Stimulated activated CD4-positive, alpha-beta T cell treated with anti-CD3 and anti-CD28 coated beads, Interleukin-15, amount 100 ng/mL, for 48 hours (primary cell): Measurements from ENCODE around the gene PCDHB15.
"Not testable (repeated sequence)": the region's sequence is repeated elsewhere in the genome, so short reads cannot be mapped to it uniquely, and the experiment has no call there.

Experiments used
- DNase-seq, 2 donors: peaks; one replicate each; pipeline ENCODE4 v3.0.0-alpha.2; 2020; ENCODE audit warnings: low read depth in 2 of 2

The PCDHB15 gene

GRCh38 chr5:141245250-141245717, at the start of gene PCDHB15:
PCDHB15 (plus strand) TSS chr5:141245395; CDS start chr5:141245579, 184 bp downstream.
- no peak for DNase-seq

DNA sequence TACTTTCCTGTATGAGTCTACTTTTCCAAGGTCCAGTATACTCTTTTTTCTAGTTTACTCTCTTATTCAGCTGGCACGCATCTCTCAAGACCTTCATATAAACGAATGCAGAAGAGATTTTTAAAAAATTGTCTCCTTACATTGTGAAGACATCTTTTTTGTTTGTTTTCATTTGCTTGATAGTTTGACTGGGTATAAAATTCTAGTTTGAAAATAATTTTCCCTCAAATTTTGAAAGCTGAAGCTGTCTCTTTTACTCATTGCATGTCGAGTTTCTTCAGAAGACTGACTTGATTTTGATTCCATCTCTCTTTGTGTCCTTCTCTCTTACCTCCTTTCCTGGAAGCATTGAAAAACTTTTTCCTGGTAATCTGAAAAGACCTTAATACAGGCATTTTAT, 48.8 kb upstream of the PCDHB15 start:
- DNase-seq, result no peak

GRCh38 chr5:141199359-141200235, 45.6 kb upstream of the PCDHB15 start, which contains the start of gene PCDHB11:
PCDHB11 (plus strand) TSS chr5:141199627; CDS start chr5:141199775, 148 bp downstream.
- no peak for DNase-seq

DNA sequence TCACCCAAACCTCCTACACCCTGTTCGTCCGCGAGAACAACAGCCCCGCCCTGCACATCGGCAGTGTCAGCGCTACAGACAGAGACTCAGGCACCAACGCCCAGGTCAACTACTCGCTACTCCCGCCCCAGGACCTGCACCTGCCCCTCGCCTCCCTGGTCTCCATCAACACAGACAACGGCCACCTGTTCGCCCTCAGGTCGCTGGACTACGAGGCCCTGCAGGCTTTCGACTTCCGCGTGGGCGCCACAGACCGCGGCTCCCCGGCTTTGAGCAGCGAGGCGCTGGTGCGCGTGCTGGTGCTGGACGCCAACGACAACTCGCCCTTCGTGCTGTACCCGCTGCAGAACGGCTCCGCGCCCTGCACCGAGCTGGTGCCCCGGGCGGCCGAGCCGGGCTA, 44.1 kb upstream of the PCDHB15 start:
- DNase-seq, result not testable (repeated sequence)

- not testable (repeated sequence) for DNase-seq
Observed at GRCh38 chr5:141201646-141202045, 43.5 kb upstream of the PCDHB15 start.

- no peak for DNase-seq
Observed at GRCh38 chr5:141208478-141208877, 36.7 kb upstream of the PCDHB15 start, which contains the start of gene PCDHB12. PCDHB12 (plus strand) TSS chr5:141208719; CDS start chr5:141208908, 189 bp downstream.

DNA sequence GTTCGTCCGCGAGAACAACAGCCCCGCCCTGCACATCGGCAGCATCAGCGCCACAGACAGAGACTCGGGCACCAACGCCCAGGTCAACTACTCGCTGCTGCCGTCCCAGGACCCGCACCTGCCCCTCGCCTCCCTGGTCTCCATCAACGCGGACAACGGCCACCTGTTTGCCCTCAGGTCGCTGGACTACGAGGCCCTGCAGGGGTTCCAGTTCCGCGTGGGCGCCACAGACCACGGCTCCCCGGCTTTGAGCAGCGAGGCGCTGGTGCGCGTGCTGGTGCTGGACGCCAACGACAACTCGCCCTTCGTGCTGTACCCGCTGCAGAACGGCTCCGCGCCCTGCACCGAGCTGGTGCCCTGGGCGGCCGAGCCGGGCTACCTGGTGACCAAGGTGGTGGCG, 34.9 kb upstream of the PCDHB15 start:
- DNase-seq, result not testable (repeated sequence)

DNA sequence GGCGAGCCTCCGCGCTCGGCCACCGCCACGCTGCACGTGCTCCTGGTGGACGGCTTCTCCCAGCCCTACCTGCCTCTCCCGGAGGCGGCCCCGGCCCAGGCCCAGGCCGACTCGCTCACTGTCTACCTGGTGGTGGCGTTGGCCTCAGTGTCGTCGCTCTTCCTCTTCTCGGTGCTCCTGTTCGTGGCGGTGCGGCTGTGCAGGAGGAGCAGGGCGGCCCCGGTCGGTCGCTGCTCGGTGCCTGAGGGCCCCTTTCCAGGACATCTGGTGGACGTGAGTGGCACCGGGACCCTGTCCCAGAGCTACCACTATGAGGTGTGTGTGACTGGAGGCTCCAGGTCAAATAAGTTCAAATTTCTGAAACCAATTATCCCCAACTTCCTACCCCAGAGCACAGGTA, 34.3 kb upstream of the PCDHB15 start:
- not testable (repeated sequence) for DNase-seq

GRCh38 chr5:141213656-141214339, 31.4 kb upstream of the PCDHB15 start, which contains the start of gene PCDHB13:
PCDHB13 (plus strand) TSS chr5:141213919; CDS start chr5:141214124, 205 bp downstream.
- DNase-seq, result not testable (repeated sequence)

- DNase-seq, result not testable (repeated sequence)
Observed at GRCh38 chr5:141214583-141214982, 30.6 kb upstream of the PCDHB15 start.

DNA sequence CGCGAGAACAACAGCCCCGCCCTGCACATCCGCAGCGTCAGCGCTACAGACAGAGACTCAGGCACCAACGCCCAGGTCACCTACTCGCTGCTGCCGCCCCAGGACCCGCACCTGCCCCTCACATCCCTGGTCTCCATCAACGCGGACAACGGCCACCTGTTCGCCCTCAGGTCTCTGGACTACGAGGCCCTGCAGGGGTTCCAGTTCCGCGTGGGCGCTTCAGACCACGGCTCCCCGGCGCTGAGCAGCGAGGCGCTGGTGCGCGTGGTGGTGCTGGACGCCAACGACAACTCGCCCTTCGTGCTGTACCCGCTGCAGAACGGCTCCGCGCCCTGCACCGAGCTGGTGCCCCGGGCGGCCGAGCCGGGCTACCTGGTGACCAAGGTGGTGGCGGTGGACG, 29.7 kb upstream of the PCDHB15 start:
- not testable (repeated sequence) for DNase-seq

DNA sequence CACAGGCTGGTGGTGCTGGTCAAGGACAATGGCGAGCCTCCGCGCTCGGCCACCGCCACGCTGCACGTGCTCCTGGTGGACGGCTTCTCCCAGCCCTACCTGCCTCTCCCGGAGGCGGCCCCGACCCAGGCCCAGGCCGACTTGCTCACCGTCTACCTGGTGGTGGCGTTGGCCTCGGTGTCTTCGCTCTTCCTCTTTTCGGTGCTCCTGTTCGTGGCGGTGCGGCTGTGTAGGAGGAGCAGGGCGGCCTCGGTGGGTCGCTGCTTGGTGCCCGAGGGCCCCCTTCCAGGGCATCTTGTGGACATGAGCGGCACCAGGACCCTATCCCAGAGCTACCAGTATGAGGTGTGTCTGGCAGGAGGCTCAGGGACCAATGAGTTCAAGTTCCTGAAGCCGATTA, 29.2 kb upstream of the PCDHB15 start:
- not testable (repeated sequence) for DNase-seq

GRCh38 chr5:141223112-141223783, 21.9 kb upstream of the PCDHB15 start, which contains the start of gene PCDHB14:
PCDHB14 (plus strand) TSS chr5:141223343; CDS start chr5:141223506, 163 bp downstream.
- no peak for DNase-seq

DNA sequence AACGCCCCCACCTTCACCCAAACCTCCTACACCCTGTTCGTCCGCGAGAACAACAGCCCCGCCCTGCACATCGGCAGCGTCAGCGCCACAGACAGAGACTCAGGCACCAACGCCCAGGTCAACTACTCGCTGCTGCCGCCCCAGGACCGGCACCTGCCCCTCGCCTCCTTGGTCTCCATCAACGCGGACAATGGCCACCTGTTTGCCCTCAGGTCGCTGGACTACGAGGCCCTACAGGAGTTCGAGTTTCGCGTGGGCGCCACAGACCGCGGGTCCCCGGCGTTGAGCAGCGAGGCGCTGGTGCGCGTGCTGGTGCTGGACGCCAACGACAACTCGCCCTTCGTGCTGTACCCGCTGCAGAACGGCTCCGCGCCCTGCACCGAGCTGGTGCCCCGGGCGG, 20.4 kb upstream of the PCDHB15 start:
- not testable (repeated sequence) for DNase-seq

- DNase-seq, result not testable (repeated sequence)
Observed at GRCh38 chr5:141225421-141225820, 19.8 kb upstream of the PCDHB15 start.

DNA sequence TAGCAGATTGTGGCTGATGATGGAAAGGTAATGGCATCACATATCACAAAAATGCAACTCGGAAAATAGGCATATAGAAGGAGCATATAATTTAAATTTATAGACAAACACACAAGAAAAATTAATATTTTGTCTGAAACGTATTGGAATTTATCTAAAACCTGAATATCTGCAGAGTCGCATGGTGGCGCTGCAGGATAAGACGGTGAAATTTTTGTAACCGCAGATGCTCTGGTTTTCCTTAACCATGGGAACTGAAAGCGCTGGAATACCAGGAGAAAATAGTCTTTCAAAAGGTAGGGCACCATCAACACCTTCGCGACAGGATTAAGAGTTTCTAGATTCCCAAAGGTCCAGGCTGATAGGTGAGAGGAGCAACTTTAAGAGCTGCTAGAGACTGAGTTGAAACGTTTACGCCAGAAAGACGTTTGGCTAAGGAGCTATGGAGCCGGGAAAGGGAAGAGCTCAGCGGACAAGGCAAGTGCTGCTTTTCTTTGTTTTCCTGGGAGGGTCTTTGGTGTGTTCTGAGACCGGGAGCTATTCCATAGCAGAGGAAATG, 11.0 kb upstream of the PCDHB15 start:
- no peak for DNase-seq

DNA sequence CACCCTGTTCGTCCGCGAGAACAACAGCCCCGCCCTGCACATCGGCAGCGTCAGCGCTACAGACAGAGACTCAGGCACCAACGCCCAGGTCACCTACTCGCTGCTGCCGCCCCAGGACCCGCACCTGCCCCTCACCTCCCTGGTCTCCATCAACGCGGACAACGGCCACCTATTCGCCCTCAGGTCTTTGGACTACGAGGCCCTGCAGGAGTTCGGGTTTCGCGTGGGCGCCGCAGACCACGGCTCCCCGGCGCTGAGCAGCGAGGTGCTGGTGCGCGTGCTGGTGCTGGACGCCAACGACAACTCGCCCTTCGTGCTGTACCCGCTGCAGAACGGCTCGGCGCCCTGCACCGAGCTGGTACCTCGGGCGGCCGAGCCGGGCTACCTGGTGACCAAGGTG, 9.3 kb upstream of the PCDHB15 start:
- DNase-seq, result not testable (repeated sequence)

DNA sequence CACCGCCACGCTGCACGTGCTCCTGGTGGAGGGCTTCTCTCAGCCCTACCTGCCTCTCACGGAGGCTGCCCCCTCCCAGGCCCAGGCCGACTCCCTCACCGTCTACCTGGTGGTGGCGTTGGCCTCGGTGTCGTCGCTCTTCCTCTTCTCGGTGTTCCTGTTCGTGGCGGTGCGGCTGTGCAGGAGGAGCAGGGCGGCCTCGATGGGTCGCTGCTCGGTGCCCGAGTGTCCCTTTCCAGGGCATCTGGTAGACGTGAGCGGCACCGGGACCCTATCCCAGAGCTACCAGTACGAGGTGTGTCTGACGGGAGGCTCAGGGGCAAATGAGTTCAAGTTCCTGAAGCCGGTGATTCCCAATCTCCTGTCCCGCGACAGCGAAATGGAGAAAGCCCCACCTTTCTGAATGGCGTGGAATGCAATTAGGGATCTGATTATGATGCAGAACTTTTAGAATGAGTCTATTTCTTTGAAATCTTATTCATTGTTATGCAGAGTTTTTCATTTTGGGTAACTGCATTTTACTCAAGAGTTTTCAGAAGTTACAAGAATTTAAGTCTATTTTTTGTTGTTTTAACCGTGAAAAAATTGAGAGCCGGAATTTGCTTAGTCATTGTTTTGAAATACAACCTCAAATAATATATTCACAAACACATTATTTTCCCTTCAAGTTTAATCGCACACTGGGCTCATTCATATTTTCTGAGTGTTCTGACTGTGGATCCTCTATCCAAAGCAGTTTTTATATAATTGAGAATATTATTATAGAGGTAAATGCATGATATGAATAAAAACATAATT, 8.5 kb upstream of the PCDHB15 start:
- no peak for DNase-seq

DNA sequence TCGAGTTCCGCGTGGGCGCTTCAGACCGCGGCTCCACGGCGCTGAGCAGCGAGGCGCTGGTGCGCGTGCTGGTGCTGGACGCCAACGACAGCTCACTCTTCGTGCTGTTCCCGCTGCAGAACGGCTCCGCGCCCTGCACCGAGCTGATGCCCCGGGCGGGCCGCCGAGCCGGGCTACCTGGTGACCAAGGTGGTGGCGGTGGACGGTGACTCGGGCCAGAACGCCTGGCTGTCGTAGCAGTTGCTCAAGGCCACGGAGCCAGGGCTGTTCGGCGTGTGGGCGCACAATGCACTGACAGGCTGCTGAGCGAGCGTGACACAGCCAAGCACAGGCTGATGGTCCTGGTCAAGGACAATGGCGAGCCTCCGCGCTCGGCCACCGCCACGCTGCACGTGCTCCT, 3.7 kb upstream of the PCDHB15 start:
- DNase-seq, result no peak

- not testable (repeated sequence) for DNase-seq
Observed at GRCh38 chr5:141246971-141247370, 1.8 kb downstream of the PCDHB15 start.
